ENCODE results near the gene KRT6A.

- no peak for TF ChIP-seq CTCF (IDR thresholded peaks at IDR 0.05)
- no peak for TF ChIP-seq POLR2A (IDR thresholded peaks at IDR 0.05)
- no peak for TF ChIP-seq POLR2AphosphoS5 (IDR thresholded peaks at IDR 0.05)
Observed at GRCh38 chr12:52446367-52447045, 46.6 kb downstream of the KRT6A start.

All from prostate gland (tissue), 2 donors.